ENCODE data around the gene SPCS1. TPM values are rescaled to one million over a fixed set of nuclear protein-coding genes. Genes with fewer than 3 reads are reported as not detected.
"Not testable (repeated sequence)": the region's sequence is repeated elsewhere in the genome, so short reads cannot be mapped to it uniquely, and the experiment has no call there.

SPCS1 gene
- polyA plus RNA-seq (ENCODE audit: insufficient read length in 12 of 12) = 100 to 1,000 TPM in 2 of 12 donors, 10 to 100 TPM in 9, not detected in 1; 75.6 to 111 (median 89.1) TPM
- long read RNA-seq, donor 1, full-length matches to known transcripts = 122 of 122 reads
- long read RNA-seq, donor 1, partial matches to known transcripts = 0 of 122 reads
- long read RNA-seq, donor 1, other reads (novel, unspliced or antisense) = 0 of 122 reads
- long read RNA-seq, donor 2, full-length matches to known transcripts = 81 of 81 reads
- long read RNA-seq, donor 2, partial matches to known transcripts = 0 of 81 reads
- long read RNA-seq, donor 2, other reads (novel, unspliced or antisense) = 0 of 81 reads
- long read RNA-seq, donor 3, full-length matches to known transcripts = 36 of 36 reads
- long read RNA-seq, donor 3, partial matches to known transcripts = 0 of 36 reads
- long read RNA-seq, donor 3, other reads (novel, unspliced or antisense) = 0 of 36 reads
- long read RNA-seq, donor 4, full-length matches to known transcripts = 24 of 24 reads
- long read RNA-seq, donor 4, partial matches to known transcripts = 0 of 24 reads
- long read RNA-seq, donor 4, other reads (novel, unspliced or antisense) = 0 of 24 reads
- long read RNA-seq, donor 5, full-length matches to known transcripts = 66 of 78 reads
- long read RNA-seq, donor 5, partial matches to known transcripts = 6 of 78 reads
- long read RNA-seq, donor 5, other reads (novel, unspliced or antisense) = 6 of 78 reads
- long read RNA-seq, donor 6, full-length matches to known transcripts = 52 of 52 reads
- long read RNA-seq, donor 6, partial matches to known transcripts = 0 of 52 reads
- long read RNA-seq, donor 6, other reads (novel, unspliced or antisense) = 0 of 52 reads
- long read RNA-seq, donor 7, full-length matches to known transcripts = 36 of 36 reads
- long read RNA-seq, donor 7, partial matches to known transcripts = 0 of 36 reads
- long read RNA-seq, donor 7, other reads (novel, unspliced or antisense) = 0 of 36 reads
- long read RNA-seq, donor 8, full-length matches to known transcripts = 66 of 66 reads
- long read RNA-seq, donor 8, partial matches to known transcripts = 0 of 66 reads
- long read RNA-seq, donor 8, other reads (novel, unspliced or antisense) = 0 of 66 reads
- long read RNA-seq, donor 9, full-length matches to known transcripts = 50 of 50 reads
- long read RNA-seq, donor 9, partial matches to known transcripts = 0 of 50 reads
- long read RNA-seq, donor 9, other reads (novel, unspliced or antisense) = 0 of 50 reads
- long read RNA-seq, donor 10, full-length matches to known transcripts = 68 of 77 reads
- long read RNA-seq, donor 10, partial matches to known transcripts = 9 of 77 reads
- long read RNA-seq, donor 10, other reads (novel, unspliced or antisense) = 0 of 77 reads
- long read RNA-seq, donor 11, full-length matches to known transcripts = 94 of 94 reads
- long read RNA-seq, donor 11, partial matches to known transcripts = 0 of 94 reads
- long read RNA-seq, donor 11, other reads (novel, unspliced or antisense) = 0 of 94 reads

DNA sequence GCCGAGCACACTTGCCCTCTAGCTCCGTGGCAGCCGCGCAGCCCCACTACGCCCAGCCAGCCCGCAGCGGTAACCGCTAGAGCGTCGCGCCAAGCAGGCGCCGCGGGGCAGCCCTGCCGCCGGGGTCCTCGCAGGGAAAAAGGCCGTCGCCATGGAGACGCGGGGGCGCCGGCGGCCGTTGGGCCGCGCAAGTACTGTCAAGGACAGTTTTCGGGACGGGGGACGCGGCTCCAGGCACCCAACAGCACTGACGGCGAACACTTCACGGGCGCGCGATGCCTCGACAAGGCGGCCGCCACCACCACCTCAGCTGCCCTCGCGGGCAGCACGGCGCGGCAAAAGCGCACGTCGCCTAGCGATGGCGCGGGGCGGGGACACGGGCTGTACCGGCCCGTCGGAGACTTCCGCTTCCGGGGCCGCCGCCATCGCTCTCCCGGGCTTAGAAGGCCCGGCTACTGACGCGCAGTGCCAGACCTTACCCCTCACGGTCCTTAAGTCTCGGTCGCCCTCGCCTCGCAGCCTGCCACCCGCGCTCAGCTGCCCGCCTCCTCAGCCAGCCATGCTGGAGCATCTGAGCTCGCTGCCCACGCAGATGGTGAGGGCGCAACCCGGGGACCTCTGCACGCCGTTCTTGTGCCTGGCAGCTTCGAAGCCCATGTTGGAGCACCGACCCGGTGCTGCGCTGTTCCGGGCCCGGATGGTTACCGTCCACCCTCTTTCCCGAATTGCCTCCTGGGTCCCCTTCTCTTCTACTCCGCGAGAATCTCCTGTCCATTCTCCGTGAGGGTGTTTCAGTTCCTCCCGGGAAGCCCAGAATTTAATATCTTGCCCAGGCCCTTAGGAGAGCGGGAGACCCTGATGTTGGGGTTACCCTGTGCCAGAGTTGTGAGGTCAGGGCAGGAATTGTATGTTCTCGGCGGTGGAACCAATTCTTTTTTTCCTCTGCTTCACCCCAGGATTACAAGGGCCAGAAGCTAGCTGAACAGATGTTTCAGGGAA, at the start of gene SPCS1, which contains the start of gene GLT8D1:
TSS of gene SPCS1 (plus strand) at position 419 of the 999 bp plus-strand sequence. CDS start at position 560, 141 bp downstream.
TSS of gene GLT8D1 (minus strand) at position 104 of the 999 bp plus-strand sequence. CDS start 5,331 bp downstream, outside the sequence.
- peak; percentile 92 for DNase-seq

DNA sequence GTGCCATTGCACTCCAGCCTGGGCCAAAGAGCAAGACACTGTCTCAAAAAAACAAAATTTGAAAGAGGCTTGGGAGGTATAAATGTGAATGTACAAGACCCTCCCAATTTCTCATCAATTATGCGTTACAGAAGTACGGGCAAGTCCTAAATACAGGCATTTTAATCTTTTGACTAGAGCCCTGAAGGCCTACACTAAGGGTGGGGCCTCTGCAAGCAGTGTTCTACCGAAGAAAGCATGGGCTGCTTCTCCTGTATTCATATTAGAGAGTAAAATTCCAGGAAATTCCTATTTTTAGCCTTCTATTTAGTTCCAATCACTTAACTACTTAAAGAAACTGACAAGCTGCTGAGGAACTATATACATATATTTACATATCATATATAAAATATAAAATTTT, 45.9 kb upstream of the SPCS1 start:
- no peak for DNase-seq

DNA sequence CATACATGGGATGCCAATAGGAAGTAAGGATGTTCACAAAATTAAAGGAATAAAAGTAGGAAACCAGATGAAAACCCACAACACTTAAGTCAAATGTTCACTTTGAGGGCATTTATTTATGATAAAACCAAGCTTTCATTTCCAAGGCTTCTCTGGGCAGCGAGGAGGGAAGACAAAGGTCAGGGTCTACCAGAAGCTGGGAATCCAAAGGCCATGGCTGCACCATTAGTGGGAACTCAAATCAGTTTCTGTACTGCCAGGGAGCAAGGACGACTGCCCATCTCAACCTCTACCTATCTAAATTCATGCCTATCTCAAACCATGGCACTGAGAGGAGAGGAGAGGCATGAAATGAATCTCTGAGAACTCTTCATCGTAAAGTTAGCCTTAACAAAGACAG, 42.8 kb upstream of the SPCS1 start:
- DNase-seq = no peak

GRCh38 chr3:52670621-52671521, 35.0 kb upstream of the SPCS1 start:
- DNase-seq = no peak

DNA sequence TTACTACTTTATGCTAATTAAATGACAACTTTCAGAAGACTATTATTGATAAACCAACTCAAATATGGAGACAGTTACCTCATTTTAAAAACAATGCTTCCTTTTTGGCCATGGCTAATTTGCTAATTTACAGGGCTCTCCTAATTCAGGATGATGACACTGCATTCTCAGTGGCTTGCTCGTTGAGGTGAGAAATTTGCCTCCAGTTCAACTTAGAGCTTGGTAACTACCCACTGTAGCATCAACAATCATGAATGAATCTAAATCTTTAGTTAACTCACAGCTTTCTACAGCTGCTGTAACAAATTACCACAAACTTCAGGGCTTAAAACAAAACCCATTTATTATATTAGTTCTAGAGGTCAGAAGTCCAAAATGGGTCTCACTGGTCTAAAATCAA, 34.2 kb upstream of the SPCS1 start:
- DNase-seq = no peak

- not testable (repeated sequence) for DNase-seq
These were observed 29.7 kb upstream of the SPCS1 start for GRCh38 chr3:52676201-52676600.

GRCh38 chr3:52678265-52679198, 27.4 kb upstream of the SPCS1 start:
- DNase-seq = no peak

DNA sequence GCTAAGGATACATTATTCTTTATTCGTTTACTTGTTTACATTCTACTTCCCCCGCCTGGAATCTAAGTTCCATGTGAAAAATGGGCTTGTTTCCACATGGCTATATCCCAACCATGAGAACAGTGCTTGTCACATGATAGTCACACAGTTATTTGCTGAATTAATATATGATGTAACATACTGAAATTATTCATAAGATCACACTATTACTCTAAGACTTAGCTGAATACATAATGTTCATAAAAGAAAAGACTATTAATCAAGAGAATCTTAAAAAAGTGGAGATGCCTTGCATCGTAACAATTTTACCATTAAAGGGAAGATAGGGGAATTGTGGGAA, 26.7 kb upstream of the SPCS1 start:
- no peak for DNase-seq

DNA sequence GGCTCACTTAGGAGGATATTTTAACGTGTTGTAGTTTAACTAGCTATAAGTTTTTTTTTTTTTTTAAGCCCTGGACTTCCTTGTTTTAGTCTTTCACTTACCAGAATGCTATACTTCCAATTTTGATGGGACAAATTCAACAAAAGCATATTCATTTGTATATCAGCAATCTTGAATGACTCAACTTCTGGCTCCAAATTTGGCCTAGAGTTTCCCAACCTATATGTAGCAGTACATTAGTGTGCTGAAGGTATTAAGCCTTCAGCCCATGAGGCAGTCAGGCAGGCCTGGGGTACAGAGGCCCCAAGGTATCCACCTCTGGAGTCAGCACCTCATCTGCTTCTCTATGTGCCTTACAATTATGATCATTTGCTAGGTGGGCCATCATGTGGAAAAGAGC, 26.1 kb upstream of the SPCS1 start:
- no peak for DNase-seq

DNA sequence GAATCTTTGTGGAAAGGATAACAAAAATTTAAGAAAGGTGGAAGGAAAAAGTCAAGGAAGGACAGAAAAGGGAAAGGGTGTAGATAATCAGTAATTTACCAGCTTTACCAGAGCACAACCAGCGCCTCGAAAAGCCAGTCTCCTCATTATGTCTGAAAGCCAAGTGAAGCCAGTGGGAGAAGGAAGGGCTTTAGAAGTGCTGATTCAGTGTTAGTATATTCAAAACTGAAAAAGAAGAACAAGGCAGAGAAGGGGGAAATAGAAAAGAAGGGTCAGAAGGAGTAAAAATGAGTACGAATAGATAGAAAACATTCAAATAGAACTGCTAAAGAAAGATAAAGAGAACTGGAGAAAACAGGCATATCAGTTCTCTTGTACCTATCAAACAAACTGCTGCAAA, 24.3 kb upstream of the SPCS1 start:
- no peak for DNase-seq

DNA sequence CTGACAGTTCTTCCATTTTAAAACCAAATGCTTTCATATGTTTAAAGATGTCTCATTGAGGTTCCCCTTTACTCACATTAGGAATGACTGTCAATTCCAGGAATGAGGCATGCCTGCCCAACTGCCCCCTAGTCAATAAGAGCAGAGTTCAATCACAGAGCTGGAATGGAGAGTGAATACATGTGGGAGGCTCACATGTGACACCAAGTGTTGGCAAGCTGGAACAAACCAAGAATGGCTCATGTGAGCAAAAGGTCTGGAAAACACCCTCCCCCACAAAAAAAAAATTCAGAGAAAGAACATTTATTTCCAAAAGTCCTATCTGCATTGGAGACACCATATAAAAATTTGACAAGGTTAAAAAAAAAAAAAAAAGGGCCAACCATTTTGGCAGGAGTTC, 23.9 kb upstream of the SPCS1 start:
- DNase-seq = no peak

DNA sequence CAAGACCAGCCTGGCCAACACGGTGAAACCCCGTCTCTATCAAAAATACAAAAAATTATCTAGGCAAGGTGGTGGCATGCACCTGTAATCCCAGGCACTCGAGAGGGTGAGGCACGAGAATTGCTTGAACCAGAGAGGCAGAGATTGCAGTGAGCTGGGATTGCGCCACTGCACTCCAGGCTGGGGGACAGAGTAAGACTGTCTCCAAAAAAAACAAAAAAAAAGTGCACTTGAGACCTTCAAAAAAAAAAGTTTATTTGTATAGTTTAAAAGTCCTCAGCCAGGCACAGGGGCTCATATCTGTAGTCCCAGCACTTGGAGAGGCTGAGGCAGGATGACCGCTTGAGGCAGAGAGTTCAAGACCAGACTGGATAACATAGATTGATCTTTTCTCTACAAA, 22.3 kb upstream of the SPCS1 start:
- no peak for DNase-seq

DNA sequence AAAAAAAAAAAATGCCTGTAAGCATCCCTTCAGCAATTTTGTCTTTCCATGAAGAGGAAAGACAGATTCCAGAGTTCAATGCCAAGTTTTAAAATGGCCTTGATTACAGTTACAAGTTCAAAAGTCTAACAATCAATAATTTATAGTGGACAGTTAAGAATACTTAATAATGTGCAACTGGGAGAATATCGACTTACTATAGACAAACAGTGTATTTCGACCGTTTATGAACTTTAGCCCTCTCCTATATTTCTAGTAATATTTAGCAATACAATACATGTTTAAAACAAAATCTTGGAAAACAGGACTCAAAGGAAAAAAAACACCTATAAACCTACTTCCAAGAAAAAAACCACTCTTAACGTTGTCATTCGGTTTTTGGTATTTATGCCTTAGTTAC, 21.7 kb upstream of the SPCS1 start:
- DNase-seq = no peak

GRCh38 chr3:52685285-52685708, 20.6 kb upstream of the SPCS1 start:
- DNase-seq = peak; percentile 46

GRCh38 chr3:52685709-52686691, 19.9 kb upstream of the SPCS1 start, which contains the start of the genes GNL3 and PBRM1:
TSS of gene GNL3 (plus strand) at chr3:52686032. CDS start at chr3:52686093, 61 bp downstream.
TSS of gene PBRM1 (minus strand) at chr3:52685913.
- peak; percentile 96 for DNase-seq

GRCh38 chr3:52688266-52688665, 17.6 kb upstream of the SPCS1 start:
- no peak for DNase-seq
